Renal cortex interstitium (tissue), 11 donors: Measurements from ENCODE around the gene TEAD1. TPM values are rescaled to one million over a fixed set of nuclear protein-coding genes. Genes with fewer than 3 reads are reported as not detected.
A peak's percentile ranks its signal among the peaks of the same experiment; 100 is the strongest.

Experiments used
- DNase-seq, 11 donors: peaks; one replicate each; pipeline ENCODE4 v3.0.0-alpha.2; 2013; ENCODE audit warnings: low read depth in 9 of 11, low spot score in 4 of 11; ENCODE audit errors: extremely low read depth in 1 of 11
- polyA plus RNA-seq, 3 donors: library from polyadenylated mRNA; unstranded; fragments of 120-200 nt; gene quantifications; one replicate each; pipeline ENCODE4 v1.2.1, GENCODE V29; 2013; ENCODE audit not compliant: insufficient read length in 3 of 3

Gene TEAD1
- polyA plus RNA-seq, 3 donors = 88.2 to 109 (median 92.8) TPM

- no peak for DNase-seq
Measured at GRCh38 chr11:12884751-12885318, 210.6 kb downstream of the TEAD1 start.

DNA sequence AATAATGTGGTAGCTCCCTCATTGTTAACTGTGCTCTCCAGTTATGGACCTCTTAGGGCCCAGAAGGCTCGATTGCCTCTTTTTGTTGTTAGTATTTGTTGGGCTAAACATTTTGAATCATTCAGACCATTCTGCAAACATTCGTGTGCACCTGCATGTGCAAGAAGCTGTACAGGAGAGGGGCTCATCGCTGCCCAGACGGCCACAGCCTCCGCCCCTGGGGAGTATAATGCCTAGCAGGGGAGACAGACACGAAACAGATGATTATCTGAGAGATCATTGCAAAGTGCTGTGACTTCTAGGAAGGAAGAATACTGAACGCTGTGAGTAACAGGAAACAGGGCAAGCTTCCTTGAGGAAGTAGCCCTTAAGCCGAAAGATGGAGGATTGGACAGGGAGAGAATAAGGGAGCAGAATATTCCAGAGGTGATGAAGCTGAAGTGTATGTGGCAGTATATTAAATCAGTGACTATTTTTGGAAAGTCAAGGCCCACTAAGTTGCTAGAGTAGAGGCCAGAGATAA lies 211.6 kb downstream of the TEAD1 start:
- DNase-seq = no peak

GRCh38 chr11:12886508-12886907 lies 212.3 kb downstream of the TEAD1 start:
- DNase-seq = no peak

GRCh38 chr11:12888525-12889158 lies 214.4 kb downstream of the TEAD1 start:
- peak; percentile 66 to 88 (median 78) for DNase-seq

DNA sequence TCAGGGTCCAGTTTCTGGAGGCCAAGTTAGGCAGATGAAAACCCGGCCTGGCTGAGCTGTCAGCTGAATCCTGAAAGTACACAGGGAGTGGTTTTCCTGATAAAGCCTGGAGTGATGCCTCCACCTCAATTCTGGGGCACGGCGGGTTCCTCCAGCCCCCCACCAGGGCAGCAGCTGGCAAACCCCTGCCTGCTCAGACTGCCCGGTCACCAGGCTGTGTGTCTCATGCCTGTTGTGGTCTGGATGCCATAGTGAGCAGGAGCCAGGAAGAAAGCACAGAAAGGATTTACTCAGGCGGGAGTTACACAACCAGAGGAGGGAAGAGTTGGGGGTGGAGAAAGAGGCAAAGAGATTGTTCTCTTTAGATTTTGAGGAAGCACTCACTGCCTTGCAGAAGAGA lies 215.0 kb downstream of the TEAD1 start:
- no peak for DNase-seq

DNA sequence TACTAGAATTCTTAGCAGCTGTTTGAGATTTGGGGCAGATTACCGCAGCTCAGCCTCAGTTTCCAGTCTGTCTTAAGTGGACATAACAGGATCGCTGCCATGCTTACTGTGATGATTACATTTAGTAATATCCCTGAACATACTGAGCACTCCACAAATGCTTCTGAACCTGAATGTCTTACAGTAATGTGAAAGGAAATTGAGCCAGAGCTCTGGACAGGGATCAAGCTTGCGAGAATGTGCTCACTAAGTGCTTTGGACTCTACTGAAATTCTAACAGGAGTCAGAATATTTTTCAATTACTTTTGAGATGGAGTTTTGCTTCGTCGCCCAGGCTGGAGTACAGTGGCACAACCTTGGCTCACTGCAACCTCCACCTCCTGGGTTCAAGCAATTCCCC lies 216.3 kb downstream of the TEAD1 start:
- no peak for DNase-seq

DNA sequence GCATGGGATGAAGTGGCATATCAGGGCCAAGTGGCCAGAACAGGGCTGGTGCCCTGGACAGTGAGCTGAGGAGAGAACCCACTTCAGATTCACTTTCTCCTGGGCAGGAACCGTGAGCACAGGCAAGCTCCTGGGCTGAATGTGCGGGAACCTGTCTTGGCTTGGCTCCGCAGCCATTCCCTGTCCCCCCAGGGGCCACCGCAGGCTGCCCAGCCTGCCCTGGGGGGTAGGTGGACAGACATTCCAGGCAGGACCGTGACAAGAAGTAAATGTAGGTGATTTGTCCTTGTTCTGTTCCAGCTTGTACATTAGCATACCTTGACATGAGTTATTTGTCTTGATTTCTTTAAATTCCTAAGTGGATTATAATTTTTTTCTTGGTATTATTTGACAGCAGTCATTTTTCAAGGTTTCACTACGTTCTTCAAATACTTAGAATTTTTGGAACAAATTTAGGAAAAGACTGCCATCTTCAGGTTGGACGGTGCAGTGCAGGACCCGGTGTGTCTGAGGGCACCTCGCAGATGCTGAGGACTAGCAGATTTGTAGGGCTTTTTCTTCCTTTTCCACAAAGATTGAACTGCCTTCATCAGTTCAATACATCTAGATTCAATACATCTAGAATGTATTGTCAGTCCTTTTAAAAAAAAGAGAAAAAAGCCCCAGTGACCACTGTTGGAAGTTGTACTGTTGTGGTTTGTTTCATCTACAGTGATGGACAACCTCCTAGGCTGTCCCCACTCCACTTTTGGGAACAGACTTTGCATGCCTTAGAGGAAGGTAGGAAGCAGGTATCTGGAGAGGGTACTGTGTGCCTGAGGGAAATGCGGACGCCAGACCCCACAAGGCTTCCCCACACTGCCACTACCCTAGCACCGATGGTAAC lies 219.8 kb downstream of the TEAD1 start:
- peak in 6 of 11 donors; percentile 39 to 57 (median 40) for DNase-seq

DNA sequence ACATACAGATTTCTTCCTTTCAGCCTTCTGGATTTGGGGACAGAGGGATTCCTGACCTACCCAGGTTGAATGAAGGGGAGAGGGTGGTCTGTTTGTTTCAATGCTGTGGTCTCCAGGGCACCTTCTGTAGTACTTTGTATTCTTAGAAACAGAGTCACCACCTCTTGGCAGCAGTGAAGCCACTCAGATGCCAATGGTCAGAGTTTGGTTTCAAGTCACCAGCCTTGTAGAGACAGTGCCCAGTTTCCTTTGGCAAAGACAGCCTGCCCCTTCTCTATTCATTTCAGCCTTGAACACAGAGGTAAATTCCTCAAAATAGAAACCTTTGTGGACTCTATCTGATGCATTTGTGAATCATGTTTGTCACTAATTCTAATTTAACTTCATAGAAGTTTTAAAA lies 223.2 kb downstream of the TEAD1 start:
- no peak for DNase-seq

DNA sequence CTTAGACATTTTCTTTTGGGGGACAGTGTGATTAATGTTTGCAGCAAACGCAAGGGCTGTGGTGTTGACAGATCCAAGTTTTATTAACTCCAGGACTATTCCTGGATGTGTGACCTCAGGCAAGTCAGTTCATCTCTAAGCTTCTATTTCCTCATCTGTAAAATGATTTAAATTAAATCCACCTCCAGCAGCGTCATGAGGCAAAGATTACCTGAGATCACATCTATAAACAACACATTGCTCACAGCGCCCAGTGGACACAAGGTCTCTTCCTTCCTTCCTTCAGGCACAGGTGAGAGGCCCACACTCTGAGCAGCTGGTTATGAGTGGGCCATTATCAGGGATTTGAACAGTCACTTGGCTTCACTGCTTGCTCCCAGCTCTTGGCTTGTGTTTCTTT lies 223.6 kb downstream of the TEAD1 start:
- DNase-seq = no peak

GRCh38 chr11:12900496-12900895 lies 226.3 kb downstream of the TEAD1 start:
- DNase-seq = no peak

DNA sequence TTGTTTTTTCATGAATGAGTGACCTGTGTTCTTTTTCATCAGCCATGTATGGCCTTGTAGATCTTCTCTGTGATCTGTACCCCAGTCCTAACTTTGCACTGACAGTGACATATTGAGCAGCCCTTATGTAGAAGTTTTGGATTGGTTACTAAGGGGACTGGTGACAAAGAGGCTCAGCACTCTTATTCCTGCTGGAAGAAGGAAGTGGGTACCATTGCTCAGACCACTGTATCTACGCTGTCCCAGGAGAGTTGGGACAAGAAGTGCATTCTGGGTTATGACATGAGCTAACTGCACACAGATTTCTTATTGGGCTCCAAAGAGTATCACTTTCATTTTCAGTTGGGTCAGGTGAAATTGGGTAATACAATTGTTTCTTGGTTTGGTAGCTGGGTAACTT lies 227.1 kb downstream of the TEAD1 start:
- DNase-seq = no peak

GRCh38 chr11:12901874-12902481 lies 227.8 kb downstream of the TEAD1 start:
- no peak for DNase-seq

GRCh38 chr11:12902791-12903486 lies 228.7 kb downstream of the TEAD1 start:
- no peak for DNase-seq

DNA sequence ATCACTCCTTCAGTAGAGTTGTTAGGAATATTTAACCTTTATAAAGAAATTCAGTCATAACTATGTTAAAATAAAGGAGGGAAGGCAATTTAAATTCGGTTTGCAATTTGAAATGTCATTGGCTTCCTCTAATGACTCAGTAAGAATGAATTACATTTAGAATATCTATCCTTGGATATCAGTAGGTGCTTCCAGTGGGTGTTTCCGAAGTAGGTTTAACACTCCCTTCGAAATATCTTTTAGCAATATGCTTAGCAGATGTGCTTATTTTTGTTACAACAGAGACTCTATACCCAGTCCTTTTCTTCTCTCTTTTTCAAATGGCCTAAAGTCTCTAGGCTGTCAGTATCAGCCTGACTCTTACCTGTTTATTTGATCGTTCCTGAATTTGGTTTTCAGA lies 231.2 kb downstream of the TEAD1 start:
- DNase-seq = no peak

GRCh38 chr11:12906501-12906900 lies 232.3 kb downstream of the TEAD1 start:
- DNase-seq = no peak

DNA sequence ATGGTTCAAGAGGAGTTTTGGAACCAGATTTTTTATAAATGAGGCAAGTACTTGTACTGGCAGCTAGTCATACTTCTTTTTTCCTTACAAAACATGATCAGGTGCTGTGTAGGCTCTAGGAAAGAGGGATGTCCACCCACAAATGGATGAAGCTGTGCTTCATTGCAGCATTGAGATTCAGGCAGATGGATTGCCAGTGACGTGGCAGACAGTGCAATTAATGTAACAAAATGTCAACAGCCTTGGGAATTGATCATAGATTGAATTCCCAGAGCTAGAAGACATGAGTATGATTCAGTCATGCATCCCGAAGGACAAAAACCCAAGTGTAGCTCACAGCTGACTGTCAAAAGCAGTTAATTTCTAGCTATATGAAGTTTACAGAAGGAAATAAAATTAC lies 235.7 kb downstream of the TEAD1 start:
- no peak for DNase-seq

- DNase-seq = peak in 7 of 11 donors; percentile 20 to 52 (median 37)
Measured at GRCh38 chr11:12914400-12914912, 240.2 kb downstream of the TEAD1 start.

GRCh38 chr11:12915093-12915492 lies 240.9 kb downstream of the TEAD1 start:
- DNase-seq = no peak

- DNase-seq = no peak
Measured at GRCh38 chr11:12917822-12918221, 243.6 kb downstream of the TEAD1 start.
